Panc1 (cell line): ENCODE data around the gene BAIAP2.

Source experiments
- POLR2AphosphoS5 ChIP-seq: IDR thresholded peaks from 2 replicates; pipeline ENCODE4 v1.6.1; 2012; ENCODE audit warnings: mild to moderate bottlenecking, low read depth, low read length, moderate library complexity
- SIN3A ChIP-seq: IDR thresholded peaks from 2 replicates; pipeline ENCODE4 v1.6.1; 2012; ENCODE audit warnings: low read depth, mild to moderate bottlenecking, low read length, moderate library complexity, borderline replicate concordance; ENCODE audit not compliant: insufficient read depth
- TF ChIP-seq, protein P1 (sequence below): fragments of 450-650 bp; IDR thresholded peaks from 2 replicates; pipeline ENCODE4 v1.5.1; 2017; ENCODE audit warnings: mild to moderate bottlenecking

DNA sequence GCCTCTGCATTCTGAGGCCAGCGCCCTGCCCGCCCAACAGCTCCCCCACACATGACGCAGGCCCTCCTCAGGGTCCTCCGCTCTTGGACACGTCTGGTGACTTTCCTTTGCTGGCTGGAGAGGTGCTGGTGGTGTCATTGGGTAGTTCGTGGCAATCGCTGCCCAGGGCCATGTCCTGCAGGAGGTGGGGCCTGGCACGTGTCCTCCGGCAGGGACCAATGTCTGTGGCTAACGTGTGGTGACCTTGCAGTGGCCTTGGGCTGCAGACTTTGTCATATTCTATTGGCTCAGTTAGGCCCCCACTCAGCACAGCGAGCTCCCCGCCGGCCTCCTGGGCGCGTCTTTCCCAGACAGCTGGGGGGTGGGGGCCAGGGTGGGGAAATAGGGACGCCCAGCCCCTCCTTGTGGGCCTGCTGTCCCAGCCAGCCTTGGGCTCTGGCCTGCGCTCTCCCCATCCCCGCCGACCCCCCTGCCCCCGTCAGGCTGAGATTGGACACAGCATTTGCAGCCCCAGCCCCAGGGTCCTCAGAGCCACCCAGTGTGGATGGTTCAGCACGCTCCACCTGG lies 78.3 kb downstream of the BAIAP2 start:
- TF ChIP-seq, protein P1, sequence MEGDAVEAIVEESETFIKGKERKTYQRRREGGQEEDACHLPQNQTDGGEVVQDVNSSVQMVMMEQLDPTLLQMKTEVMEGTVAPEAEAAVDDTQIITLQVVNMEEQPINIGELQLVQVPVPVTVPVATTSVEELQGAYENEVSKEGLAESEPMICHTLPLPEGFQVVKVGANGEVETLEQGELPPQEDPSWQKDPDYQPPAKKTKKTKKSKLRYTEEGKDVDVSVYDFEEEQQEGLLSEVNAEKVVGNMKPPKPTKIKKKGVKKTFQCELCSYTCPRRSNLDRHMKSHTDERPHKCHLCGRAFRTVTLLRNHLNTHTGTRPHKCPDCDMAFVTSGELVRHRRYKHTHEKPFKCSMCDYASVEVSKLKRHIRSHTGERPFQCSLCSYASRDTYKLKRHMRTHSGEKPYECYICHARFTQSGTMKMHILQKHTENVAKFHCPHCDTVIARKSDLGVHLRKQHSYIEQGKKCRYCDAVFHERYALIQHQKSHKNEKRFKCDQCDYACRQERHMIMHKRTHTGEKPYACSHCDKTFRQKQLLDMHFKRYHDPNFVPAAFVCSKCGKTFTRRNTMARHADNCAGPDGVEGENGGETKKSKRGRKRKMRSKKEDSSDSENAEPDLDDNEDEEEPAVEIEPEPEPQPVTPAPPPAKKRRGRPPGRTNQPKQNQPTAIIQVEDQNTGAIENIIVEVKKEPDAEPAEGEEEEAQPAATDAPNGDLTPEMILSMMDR = no peak
- TF ChIP-seq SIN3A (no peak), POLR2AphosphoS5 (no peak)
